ENCODE measurements around the gene SLC15A5. TPM values are rescaled to one million over a fixed set of nuclear protein-coding genes. Genes with fewer than 3 reads are reported as not detected.

The SLC15A5 gene
- total and polyA plus RNA-seq, 2 of the 4 experiments (the other 2 are of a cell fraction): not detected

GRCh38 chr12:16165506-16165905, 112.0 kb downstream of the SLC15A5 start:
- no peaks in the 10 kb centered on the region for H3K4me1 ChIP-seq (ENCODE audit: control insufficient read depth, insufficient read depth, low read length)
- H3K27me3 ChIP-seq (ENCODE audit: control insufficient read depth, insufficient read depth, low read length): no peaks in the 10 kb centered on the region; the same call in 1 of the 2 replicates
- H3K56ac ChIP-seq (ENCODE audit: extremely low read depth, insufficient read depth, low read length): no peak overlapping the region
- H2BK15ac ChIP-seq (ENCODE audit: low read depth, low read length): no peak overlapping the region
- H4K91ac ChIP-seq (ENCODE audit: insufficient read depth, low read depth, low read length): no peak overlapping the region
- no CpG with 5 or more reads among the region's 2 CpGs for WGBS, 2 experiments (ENCODE audit: extremely low coverage in 2 of 2, insufficient read length in 1 of 2)
- H3K27ac ChIP-seq (ENCODE audit: insufficient read depth, low read length): no peak overlapping the region
- H4K8ac ChIP-seq (ENCODE audit: low read depth in 2 of 2, low read length in 2 of 2): no peak overlapping the region
- H2BK120ac ChIP-seq (ENCODE audit: low read depth, low read length): no peak overlapping the region
- in situ Hi-C loops (cut with MboI; ENCODE audit: low sequenced_read_pairs) (loop anchor here (25.0 kb wide), 1 partner anchor 1472 kb away; no protein-coding TSS in a partner anchor), dilution Hi-C loops (cut with HindIII; ENCODE audit: low sequenced_read_pairs, unreplicated experiment) (no loop called here), intact Hi-C loops (cut with micrococcal nuclease) (loop anchor here (1.0 kb wide), 2 partner anchors 195 to 1477 kb away; no protein-coding TSS in a partner anchor)
- BruUV-seq (replicated peaks): no TSS peak
- no peak overlapping the region for H3K14ac ChIP-seq (replicated peaks; ENCODE audit: low read depth, low read length)
- H2AFZ ChIP-seq (replicated peaks; ENCODE audit: low read length, poor library complexity): no peak overlapping the region
- H2AK9ac ChIP-seq (replicated peaks; ENCODE audit: low read depth, low read length, poor library complexity): no peak overlapping the region
- no peak overlapping the region for H3K9ac ChIP-seq (ENCODE audit: low read depth, low read length)
- ChIA-PET POLR2A (ENCODE audit: unreplicated experiment) (no interaction called here), CTCF (interaction anchor here (0.8 kb wide), 1 partner anchor 183 kb away, joined by 3 read pairs; no protein-coding TSS in a partner anchor)
- no peaks in the 10 kb centered on the region for H3K36me3 ChIP-seq (ENCODE audit: control insufficient read depth, insufficient read depth, low read length)
- no peak overlapping the region for H3K23ac ChIP-seq (ENCODE audit: low read depth, low read length)
- no peak overlapping the region for H4K5ac ChIP-seq (ENCODE audit: low read depth, low read length)
- no peaks in the 10 kb centered on the region for H3K79me1 ChIP-seq (ENCODE audit: low read depth in 1 of 2, low read length in 2 of 2)
- H3K18ac ChIP-seq (ENCODE audit: low read depth, low read length): no peak overlapping the region
- no peak overlapping the region for H3K4me2 ChIP-seq (ENCODE audit: low read depth, low read length)
- no peaks in the 10 kb centered on the region for H3K9me3 ChIP-seq (ENCODE audit: control insufficient read depth, insufficient read depth, low read length)
- H3K9me1 ChIP-seq (ENCODE audit: insufficient read depth, low read length): no peaks in the 10 kb centered on the region
- ATAC-seq (ENCODE audit: low read depth) (peak; percentile 80), DNase-seq (peak; percentile 47)
- H2BK5ac ChIP-seq (ENCODE audit: low read depth, low read length, poor library complexity, severe bottlenecking): no peak overlapping the region
- H3K4ac ChIP-seq (ENCODE audit: low read depth, low read length): no peak overlapping the region
- no peak overlapping the region for H3K4me3 ChIP-seq (ENCODE audit: insufficient read depth, low read depth, low read length)
- H2BK20ac ChIP-seq (ENCODE audit: low read depth, low read length): no peak overlapping the region
- H4K20me1 ChIP-seq (ENCODE audit: insufficient read depth, low read length): no peaks in the 10 kb centered on the region
- peak; percentile 68 for TF ChIP-seq CTCF (conservative IDR thresholded peaks at IDR 0.05; ENCODE audit: low read depth, low read length)
- TF ChIP-seq RAD21 (IDR thresholded peaks at IDR 0.05; ENCODE audit: low read length): peak; percentile 78
- TF ChIP-seq SMC3 (IDR thresholded peaks at IDR 0.05; ENCODE audit: low read depth, low read length): peak; percentile 57
- TF ChIP-seq CHD1 (IDR thresholded peaks at IDR 0.05; ENCODE audit: low read depth, low read length): no peak
- no peak overlapping the region for H2AK5ac ChIP-seq (ENCODE audit: low read depth, low read length)

All from IMR-90 (cell line).